Adrenal gland (tissue), 12 donors: Measurements from ENCODE around the gene GPBAR1. TPM values are rescaled to one million over a fixed set of nuclear protein-coding genes. Genes with fewer than 3 reads are reported as not detected.
"Not testable (repeated sequence)": the region's sequence is repeated elsewhere in the genome, so short reads cannot be mapped to it uniquely, and the experiment has no call there.

Experiments used
- DNase-seq, 7 donors: peaks; one replicate each; pipeline ENCODE4 v3.0.0-alpha.2; 2019 to 2020
- H3K27ac ChIP-seq, 5 donors: fragments of 200-600 bp; sonication (generic) in 4 of 5; 1 replicate in 3 of 5; 2 replicates in 2 of 5; pipeline versions ENCODE4 v1.5.1 to v1.8.0; 2016 to 2020; ENCODE audit warnings: mild to moderate bottlenecking in 1 of 5
- H3K27me3 ChIP-seq: fragments of 200-600 bp; 2 replicates; pipeline ENCODE4 v1.8.0; 2021
- H3K36me3 ChIP-seq, 2 donors: fragments of 200-600 bp; replicated peaks in 1 of 2; 1 replicate in 1 of 2; 2 replicates in 1 of 2; pipeline versions ENCODE4 v1.5.1 to v1.8.0; 2018 to 2022
- H3K4me1 ChIP-seq, 2 donors: fragments of 200-600 bp; replicated peaks in 1 of 2; 1 replicate in 1 of 2; 2 replicates in 1 of 2; pipeline versions ENCODE4 v1.5.1 to v1.8.0; 2018 to 2021
- H3K4me3 ChIP-seq, 4 donors: fragments of 200-600 bp; sonication (generic) in 3 of 4; one replicate each; pipeline ENCODE4 v1.5.1; 2016 to 2018
- H3K9me3 ChIP-seq, 3 donors: fragments of 200-600 bp; sonication (generic) in 1 of 3; replicated peaks in 1 of 3; 1 replicate in 2 of 3; 2 replicates in 1 of 3; pipeline versions ENCODE4 v1.5.1 to v1.8.0; 2016 to 2021
- CTCF ChIP-seq, 6 experiments: fragments of 450-650 bp in 4 of 6; fragments of 200-600 bp in 2 of 6; sonication (generic) in 1 of 6; IDR thresholded peaks; 1 replicate in 5 of 6; 2 replicates in 1 of 6; pipeline versions ENCODE4 v1.5.1 to v1.8.0; 2016 to 2021; ENCODE audit warnings: antibody characterized with exemption in 6 of 6, mild to moderate bottlenecking in 2 of 6, moderate library complexity in 1 of 6
- POLR2A ChIP-seq, 2 donors: fragments of 450-650 bp; IDR thresholded peaks; one replicate each; pipeline ENCODE4 v1.6.1; 2017; ENCODE audit warnings: antibody characterized with exemption in 2 of 2, mild to moderate bottlenecking in 2 of 2, moderate library complexity in 1 of 2
- WGBS, 4 donors: extraction: QIAGEN DNeasy Blood & Tissue Kit in 2 of 4; methylation state at CpG; one replicate each; pipeline versions ENCODE4 v1.1.5 to v1.1.7; 2013 to 2017; 5-methylcytosine and 5-hydroxymethylcytosine counted together
- intact Hi-C, 2 donors: fragments of 100-400 bp; cut with DNase I; formaldehyde crosslinking; loops; one replicate each; pipeline versions ENCODE4 v1.14.1 to v1.15.0; 2022 to 2023
- polyA plus RNA-seq, 3 donors: library from polyadenylated mRNA; stranded (reverse); fragments of 200-250 nt in 2 of 3; fragments of 350-450 nt in 1 of 3; fragmentation: Illumina TruSeq in 1 of 3; extraction: RNeasy Lipid Tissue Mini Kit (QIAGEN cat#74804) in 1 of 3; gene quantifications; one replicate each; pipeline ENCODE4 v1.2.3, GENCODE V29; 2013 to 2014
- total RNA-seq, 9 donors: library from RNA; depleted of rRNA in 4 of 9; stranded (reverse); fragments of >200 nt in 4 of 9; fragments of 120-200 nt in 1 of 9; fragmentation: NEBNext Ultra II Directional in 1 of 9; extraction: Animal tissue kit (Norgen Biotek cat#: 25700) in 1 of 9; gene quantifications; one replicate each; pipeline versions ENCODE4 v1.1.0 to v1.2.4, GENCODE V29; 2013 to 2023
- donor health status: healthy with polysubstance abuse.
- donor health status: Bipolar disorder and iron deficiency.
- donor health status: DM: yes; HTN: yes; CAD: no.
- donor health status: DM: no; HTN: no; CAD: no.
- donor health status: DM: no; HTN: no; CAD: no.
- donor health status: DM: yes; HTN: yes; CAD: no.

Gene GPBAR1
- total and polyA plus RNA-seq, 12 donors = 0.11 to 15.3 (median 2.9) TPM

- TF ChIP-seq POLR2A (IDR thresholded peaks at IDR 0.05) (no peak), CTCF (IDR thresholded peaks at IDR 0.05) (no peak)
- H3K36me3 ChIP-seq = no peaks in the 10 kb centered on the region
- no peak for DNase-seq
- no peaks in the 10 kb centered on the region for H3K4me1 ChIP-seq
- no peaks in the 10 kb centered on the region for H3K9me3 ChIP-seq
- H3K27ac ChIP-seq = no peak overlapping the region
- no peak overlapping the region for H3K4me3 ChIP-seq
- no peaks in the 10 kb centered on the region for H3K27me3 ChIP-seq
- intact Hi-C loops = loop anchor here (10.0 kb wide), 2 partner anchors 48 to 158 kb away; partner anchors contain the start of gene CATIP (in 1 of the 2)
- WGBS, 4 donors = 89 to 92% (median 91%) methylated on average over 9 of the region's 9 CpGs
Observed at GRCh38 chr2:218306184-218306920, 45.5 kb downstream of the GPBAR1 start.

GRCh38 chr2:218307415-218308090 is 46.7 kb downstream of the GPBAR1 start:
- intact Hi-C loops = loop anchor here (10.0 kb wide), 2 partner anchors 47 to 157 kb away; partner anchors contain the start of gene CATIP (in 1 of the 2)

DNA sequence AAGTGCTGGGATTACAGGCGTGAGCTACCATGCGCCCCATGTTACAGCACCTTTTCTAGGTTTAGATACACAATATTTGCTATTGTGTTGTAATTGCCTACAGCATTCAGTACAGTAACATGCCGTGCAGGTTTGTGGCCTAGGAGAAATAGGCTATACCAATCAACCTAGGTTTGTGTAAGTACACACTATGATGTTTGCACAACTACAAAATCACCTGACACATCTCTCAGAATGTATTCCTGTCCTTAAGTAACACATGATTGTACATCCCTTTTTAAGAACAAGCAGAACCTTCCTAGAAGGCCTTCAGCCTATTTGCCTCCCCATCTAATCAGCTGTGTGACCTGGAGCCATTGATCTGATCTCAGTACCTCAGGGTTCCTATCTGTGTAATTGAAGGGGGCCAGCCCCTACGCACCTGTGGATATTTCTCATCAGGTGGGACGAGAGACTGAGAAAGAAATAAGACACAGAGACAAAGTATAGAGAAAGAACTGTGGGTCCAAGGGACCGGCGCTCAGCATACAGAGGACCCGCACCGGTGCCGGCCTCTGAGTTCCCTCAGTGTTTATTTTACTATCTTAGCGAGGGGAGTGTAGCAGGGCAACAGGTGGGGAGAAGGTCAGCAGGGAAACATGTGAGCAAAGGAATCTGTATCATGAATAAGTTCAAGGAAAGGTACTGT is 50.2 kb downstream of the GPBAR1 start:
- no peaks in the 10 kb centered on the region for H3K4me1 ChIP-seq
- no peaks in the 10 kb centered on the region for H3K9me3 ChIP-seq
- H3K36me3 ChIP-seq = no peaks in the 10 kb centered on the region
- H3K4me3 ChIP-seq = no peak overlapping the region
- no peak for TF ChIP-seq POLR2A (IDR thresholded peaks at IDR 0.05)
- TF ChIP-seq CTCF (IDR thresholded peaks at IDR 0.05) = no peak
- H3K27ac ChIP-seq = no peak overlapping the region
- no peaks in the 10 kb centered on the region for H3K27me3 ChIP-seq
- DNase-seq = no peak
- 86 to 93% (median 90%) methylated on average over 9 to 11 of the region's 11 CpGs for WGBS, 4 donors
- intact Hi-C loops = no loop called here

More at GRCh38 chr2:218307415-218308090, 46.7 kb downstream of the GPBAR1 start:
- no peak overlapping the region for H3K4me3 ChIP-seq
- no peaks in the 10 kb centered on the region for H3K9me3 ChIP-seq
- H3K27me3 ChIP-seq = no peaks in the 10 kb centered on the region
- no peak overlapping the region for H3K27ac ChIP-seq
- TF ChIP-seq CTCF (IDR thresholded peaks at IDR 0.05) (no peak), POLR2A (IDR thresholded peaks at IDR 0.05) (no peak)
- H3K4me1 ChIP-seq = no peaks in the 10 kb centered on the region
- peak in 5 of 7 donors; percentile 40 to 66 (median 53) for DNase-seq
- WGBS, 4 donors = 66 to 77% (median 74%) methylated on average over 6 of the region's 6 CpGs
- no peaks in the 10 kb centered on the region for H3K36me3 ChIP-seq

GRCh38 chr2:218311541-218312266 is 50.9 kb downstream of the GPBAR1 start:
- DNase-seq, H3K9me3 ChIP-seq, H3K4me1 ChIP-seq, H3K36me3 ChIP-seq, intact Hi-C loops, H3K27ac ChIP-seq, H3K4me3 ChIP-seq, H3K27me3 ChIP-seq: not testable (repeated sequence)
- WGBS, 4 donors = 78 to 83% (median 80%) methylated on average over 11 of the region's 11 CpGs
